Right renal pelvis (tissue), 4 donors: ENCODE results near the gene HIF1A. TPM values are rescaled to one million over a fixed set of nuclear protein-coding genes. Genes with fewer than 3 reads are reported as not detected.
"Not testable (repeated sequence)": the region's sequence is repeated elsewhere in the genome, so short reads cannot be mapped to it uniquely, and the experiment has no call there.

Experiments used
- DNase-seq, 4 donors: peaks; one replicate each; pipeline ENCODE4 v3.0.0-alpha.2; 2013; ENCODE audit warnings: low read depth in 4 of 4, low spot score in 3 of 4, missing footprints in 1 of 4
- polyA plus RNA-seq, 4 donors: library from polyadenylated mRNA; unstranded; fragments of 120-200 nt; gene quantifications; one replicate each; pipeline ENCODE4 v1.2.1, GENCODE V29; 2013; ENCODE audit not compliant: insufficient read length in 4 of 4

HIF1A gene
- polyA plus RNA-seq, 4 donors, result 147 to 187 (median 160) TPM

DNA sequence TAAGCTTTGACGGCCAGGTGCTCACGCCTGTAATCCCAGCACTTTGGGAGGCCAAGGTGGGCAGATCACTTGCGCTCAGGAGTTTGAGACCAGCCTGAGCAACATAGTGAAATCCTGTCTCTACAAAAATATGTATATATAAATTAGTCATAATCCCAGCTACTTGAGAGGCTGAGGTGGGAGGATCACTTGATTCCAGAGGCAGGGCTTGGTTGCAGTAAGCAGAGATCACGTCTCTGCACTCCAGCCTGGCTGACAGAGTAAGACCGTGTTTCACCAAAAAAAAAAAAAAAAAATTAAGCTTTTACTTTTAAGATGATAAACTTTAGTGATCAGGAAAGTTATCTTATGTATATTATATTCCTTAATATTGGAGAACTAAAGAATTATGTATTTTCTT is 48.9 kb downstream of the HIF1A start:
- no peak for DNase-seq

DNA sequence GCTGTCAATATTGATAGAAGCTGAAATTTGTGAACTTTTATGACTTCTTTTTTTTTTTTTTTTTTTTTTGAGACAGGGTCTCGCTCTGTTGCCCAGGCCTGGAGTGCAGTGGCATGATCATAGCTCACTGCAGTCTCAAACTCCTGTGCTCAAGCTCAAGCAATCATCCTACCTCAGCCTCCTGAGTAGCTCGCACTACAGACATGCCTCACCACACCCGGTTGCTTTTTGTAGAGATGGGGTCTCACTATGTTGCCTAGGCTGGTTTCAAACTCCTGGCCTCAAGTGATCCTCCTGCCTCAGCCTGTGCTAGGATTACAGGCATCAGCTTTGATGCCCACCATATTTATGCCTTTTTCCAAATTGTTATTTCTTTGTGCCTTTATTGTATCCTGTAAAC is 51.0 kb downstream of the HIF1A start:
- DNase-seq, result not testable (repeated sequence)

GRCh38 chr14:61746881-61747280 is 51.6 kb downstream of the HIF1A start:
- DNase-seq, result no peak

DNA sequence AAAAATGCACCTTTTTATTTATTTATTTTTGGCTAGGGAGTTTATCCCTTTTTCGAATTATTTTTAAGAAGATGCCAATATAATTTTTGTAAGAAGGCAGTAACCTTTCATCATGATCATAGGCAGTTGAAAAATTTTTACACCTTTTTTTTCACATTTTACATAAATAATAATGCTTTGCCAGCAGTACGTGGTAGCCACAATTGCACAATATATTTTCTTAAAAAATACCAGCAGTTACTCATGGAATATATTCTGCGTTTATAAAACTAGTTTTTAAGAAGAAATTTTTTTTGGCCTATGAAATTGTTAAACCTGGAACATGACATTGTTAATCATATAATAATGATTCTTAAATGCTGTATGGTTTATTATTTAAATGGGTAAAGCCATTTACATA is 52.0 kb downstream of the HIF1A start:
- DNase-seq, result no peak

- no peak for DNase-seq
Measured at GRCh38 chr14:61749264-61749663, 54.0 kb downstream of the HIF1A start.

DNA sequence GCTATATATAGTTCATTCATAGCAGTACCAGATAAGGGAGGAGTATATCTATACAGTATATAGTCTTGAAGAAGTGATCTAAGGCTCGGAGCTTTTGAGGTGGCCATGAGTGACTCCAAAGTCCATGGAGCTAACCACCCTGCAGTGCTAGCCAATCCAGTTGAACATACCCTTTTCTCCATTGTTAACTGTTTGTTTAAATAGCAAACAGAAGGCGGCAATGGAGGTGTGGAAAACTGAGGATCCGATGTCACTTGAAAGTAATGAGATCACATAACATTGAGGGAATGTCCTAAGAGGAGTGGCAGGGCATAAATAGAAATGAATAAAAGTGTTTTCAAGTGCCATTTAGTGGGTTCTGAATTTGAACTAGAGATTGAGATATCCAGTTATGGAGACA is 54.6 kb downstream of the HIF1A start:
- no peak for DNase-seq

- DNase-seq, result peak in 3 of 4 donors; percentile 36 to 54 (median 45)
Measured at GRCh38 chr14:61750708-61751474, 55.6 kb downstream of the HIF1A start.

DNA sequence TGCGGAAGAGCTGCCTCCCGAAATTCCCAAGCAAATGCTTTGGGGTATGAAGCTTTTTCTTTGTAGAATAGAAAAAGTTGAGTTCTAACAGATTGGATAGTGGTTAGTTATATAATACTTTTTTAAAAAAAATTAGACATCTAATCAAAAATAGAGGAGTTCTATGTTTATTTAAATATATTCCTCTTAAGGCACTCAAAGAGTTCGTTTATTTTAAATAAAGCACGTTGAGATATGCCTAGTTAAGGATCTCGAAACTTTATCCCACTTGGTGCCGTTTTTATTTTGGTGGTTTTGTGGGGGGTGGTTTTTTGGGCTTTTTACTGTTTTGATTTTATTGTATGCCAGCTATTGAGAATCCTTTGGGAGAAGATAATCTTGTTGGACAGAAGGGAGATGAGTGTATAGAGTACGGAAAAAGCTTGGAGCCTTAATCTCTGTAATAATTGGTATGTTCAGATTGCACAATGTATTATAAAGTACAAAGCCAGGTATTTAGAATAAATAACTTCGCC is 56.2 kb downstream of the HIF1A start:
- no peak for DNase-seq

DNA sequence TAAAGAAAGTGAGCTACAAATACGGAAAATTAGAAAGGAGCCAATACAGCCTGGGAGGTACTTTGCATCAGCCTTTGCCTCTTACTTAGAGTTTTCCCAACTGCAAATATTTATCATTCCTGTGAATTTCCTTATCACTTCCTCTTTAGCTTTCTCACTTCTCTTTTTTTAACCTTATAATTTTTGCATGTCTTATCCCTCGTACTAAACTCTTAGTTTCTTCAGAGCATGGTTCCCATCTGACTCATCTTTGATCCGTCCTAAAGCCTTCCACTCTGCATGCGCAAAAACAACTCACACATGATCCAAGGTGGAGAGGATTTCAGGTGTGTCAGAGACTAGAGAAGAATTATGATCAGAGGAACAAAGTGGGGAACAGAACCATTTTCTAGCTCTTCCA is 57.3 kb downstream of the HIF1A start:
- no peak for DNase-seq

DNA sequence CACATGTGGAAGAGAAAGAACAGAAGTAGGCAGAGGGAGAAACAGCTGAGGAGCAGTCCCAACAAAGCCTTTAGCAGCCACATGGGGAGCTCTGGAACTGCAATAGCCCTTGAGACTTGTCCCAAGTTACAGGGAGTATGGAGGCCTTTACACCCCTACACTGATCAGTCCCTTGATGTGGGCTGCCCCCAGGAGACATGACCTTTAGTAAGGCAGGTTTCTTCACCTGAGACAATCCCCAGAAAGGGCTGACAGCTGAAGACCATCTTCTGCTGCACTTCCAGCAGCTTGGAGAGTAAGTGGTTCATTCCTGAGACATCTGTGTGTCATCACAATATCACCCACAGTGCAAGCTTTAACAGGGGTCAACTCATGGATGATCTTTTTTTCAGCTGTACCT is 58.3 kb downstream of the HIF1A start:
- no peak for DNase-seq

DNA sequence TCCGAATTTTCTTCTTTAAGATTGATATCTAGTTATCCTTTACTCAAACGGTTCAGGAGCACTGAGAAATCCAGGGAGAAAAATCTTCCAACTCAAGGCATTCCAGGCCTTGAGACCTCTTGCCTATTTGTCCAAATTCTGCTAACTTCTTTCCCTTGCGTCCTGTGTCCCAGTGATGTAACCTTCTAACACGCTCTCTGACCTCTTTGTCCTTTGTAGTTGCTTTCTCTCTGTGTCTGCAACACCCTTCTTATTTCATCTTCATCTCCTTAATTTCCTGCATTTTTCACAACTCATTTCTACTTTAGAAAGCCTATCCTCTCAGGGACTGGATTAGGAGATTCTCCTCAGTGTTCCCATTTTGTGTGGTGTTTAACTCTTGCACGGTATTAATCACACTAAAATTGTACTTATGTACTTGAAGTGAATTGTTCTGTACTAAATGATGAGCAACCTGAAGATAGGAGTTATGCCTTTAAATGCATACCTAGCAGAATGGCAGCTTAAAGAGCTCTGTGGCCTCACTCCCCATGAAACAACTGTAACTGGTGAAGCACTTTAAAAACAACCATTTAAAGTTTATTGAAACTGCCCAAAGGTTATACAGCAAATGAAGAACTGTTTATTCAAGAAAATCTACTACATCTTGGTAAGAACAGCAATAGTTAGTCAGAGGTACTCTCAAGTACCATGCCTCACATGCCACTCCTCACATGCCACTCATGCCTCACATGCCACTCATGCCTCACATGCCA is 59.5 kb downstream of the HIF1A start:
- DNase-seq, result no peak

DNA sequence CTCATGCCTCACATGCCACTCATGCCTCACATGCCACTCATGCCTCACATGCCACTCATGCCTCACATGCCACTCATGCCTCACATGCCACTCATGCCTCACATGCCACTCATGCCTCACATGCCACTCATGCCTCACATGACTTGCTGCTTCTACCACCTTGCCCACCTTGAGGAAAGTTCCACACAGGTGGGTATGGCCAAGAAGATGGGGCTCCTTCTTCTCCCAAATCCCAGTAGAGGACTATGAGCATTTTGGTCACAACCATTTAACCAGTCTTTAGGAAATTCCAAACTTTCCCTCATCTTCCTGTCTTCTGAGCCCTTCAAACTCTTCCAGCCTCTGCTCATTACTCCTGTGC is 60.0 kb downstream of the HIF1A start:
- DNase-seq, result not testable (repeated sequence)

GRCh38 chr14:61756135-61756534 is 60.8 kb downstream of the HIF1A start:
- DNase-seq, result no peak

GRCh38 chr14:61759878-61760277 is 64.6 kb downstream of the HIF1A start:
- no peak for DNase-seq

DNA sequence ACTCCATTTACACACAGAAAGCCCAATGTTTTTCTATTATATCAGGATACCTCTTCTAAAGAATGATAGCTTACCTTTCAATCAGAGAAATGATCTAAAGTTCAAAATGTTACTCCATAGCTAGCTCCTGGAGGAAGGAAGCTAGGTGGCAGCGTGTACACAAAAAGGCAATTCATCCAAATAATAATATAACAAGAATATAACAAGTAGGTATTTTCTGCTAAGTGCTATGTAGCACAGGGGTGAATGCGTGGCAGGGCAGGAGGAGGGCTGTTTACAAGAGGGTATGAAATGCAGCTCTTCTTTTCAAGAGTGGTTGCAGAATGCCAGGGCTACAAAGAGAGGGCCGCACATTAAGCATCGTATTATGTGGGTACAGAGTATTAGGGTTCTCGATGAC is 66.2 kb downstream of the HIF1A start:
- DNase-seq, result no peak

DNA sequence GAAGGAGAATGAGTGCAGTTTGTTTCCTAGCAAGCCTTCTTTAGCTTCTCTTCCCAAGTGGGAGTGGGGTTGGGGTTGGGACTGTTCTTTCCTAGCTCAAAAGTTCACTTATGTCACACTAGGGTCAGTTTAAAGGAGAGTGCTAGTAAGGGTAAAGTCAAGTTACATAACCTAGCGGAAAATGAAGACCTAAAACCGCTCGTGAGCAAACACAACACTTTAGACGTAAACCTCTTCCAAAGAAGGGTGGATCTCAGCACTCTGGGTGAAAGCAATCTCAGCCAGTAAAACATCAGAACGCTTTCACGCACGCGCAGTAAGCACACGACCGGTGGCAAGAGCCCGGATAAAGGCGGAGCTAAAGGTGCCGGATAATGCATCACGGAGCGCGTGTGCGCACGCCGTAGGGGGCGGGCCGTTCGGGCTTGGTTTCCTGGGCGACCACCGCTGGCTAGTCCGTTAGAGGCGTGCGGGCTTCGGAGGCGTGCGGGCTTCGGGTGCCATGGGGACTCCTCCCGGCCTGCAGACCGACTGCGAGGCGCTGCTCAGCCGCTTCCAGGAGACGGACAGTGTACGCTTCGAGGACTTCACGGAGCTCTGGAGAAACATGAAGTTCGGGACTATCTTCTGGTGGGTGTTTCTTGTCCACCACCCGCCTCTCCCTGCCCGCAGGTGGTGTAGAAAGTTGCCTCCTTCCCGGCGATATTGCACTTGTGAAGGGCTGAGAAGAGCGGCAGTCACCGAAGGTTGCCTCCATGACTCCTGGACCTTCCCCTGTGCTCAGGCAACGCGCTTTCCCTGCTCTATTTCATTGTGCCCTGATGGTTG is 66.9 kb downstream of the HIF1A start, which contains the start of gene SNAPC1:
TSS of gene SNAPC1 (plus strand) at position 462 of the 828 bp plus-strand sequence. CDS start at position 503, 41 bp downstream.
- DNase-seq, result peak; percentile 93 to 98 (median 98)

GRCh38 chr14:61764342-61765122 is 69.2 kb downstream of the HIF1A start:
- DNase-seq, result no peak

DNA sequence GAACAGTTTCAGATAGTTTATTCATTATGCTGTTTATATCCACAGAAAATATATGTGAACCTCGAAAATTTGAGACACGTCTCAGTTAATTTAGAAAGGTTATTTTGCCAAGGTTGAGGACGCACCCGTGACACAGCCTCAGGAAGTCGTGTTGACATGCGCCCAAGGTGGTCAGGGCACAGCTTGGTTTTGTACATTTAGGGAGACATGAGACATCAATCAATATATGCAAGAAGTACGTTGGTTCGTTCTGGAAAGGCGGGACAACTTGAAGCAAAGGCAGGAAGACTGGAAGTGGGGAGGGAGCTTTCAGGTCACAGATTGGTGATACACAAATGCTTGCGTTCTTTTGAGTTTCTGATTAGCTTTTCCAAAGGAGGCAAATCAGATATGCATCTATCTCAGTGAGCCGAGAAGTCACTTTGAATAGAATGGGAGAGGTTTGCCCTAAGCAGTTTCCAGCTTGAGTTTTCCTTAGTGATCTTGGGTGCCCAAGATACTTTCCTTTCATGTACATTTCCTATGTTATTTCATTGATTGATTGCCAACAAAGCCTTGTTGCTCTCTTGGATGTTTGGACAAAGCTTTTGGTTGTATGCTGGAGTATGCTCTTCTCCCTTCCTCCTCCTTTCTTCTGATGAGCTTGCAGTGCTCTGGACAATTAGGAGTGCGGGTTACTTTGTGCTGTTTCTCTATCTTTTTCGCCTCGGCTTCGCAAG is 70.1 kb downstream of the HIF1A start:
- no peak for DNase-seq

- no peak for DNase-seq
Measured at GRCh38 chr14:61766151-61766550, 70.8 kb downstream of the HIF1A start.
